Fibroblast of skin of right quadriceps (primary cell): ENCODE data around the gene ANKRD11.
"Not testable (repeated sequence)": the region's sequence is repeated elsewhere in the genome, so short reads cannot be mapped to it uniquely, and the experiment has no call there.

Experiments
- DNase-seq: peaks from one replicate; pipeline ENCODE4 v3.0.0-alpha.2; 2013

The ANKRD11 gene

GRCh38 chr16:89256651-89257254, 233.6 kb downstream of the ANKRD11 start:
- DNase-seq: peak; percentile 60

- DNase-seq: no peak
These were observed 236.6 kb downstream of the ANKRD11 start for GRCh38 chr16:89253548-89254287.

- no peak for DNase-seq
These were observed 242.0 kb downstream of the ANKRD11 start for GRCh38 chr16:89248196-89248982.

GRCh38 chr16:89247734-89248075, 242.7 kb downstream of the ANKRD11 start:
- not testable (repeated sequence) for DNase-seq

- DNase-seq: peak; percentile 72
These were observed 243.2 kb downstream of the ANKRD11 start for GRCh38 chr16:89246903-89247733.

GRCh38 chr16:89246383-89246902, 243.9 kb downstream of the ANKRD11 start:
- DNase-seq: no peak

- DNase-seq: no peak
These were observed 245.6 kb downstream of the ANKRD11 start for GRCh38 chr16:89244754-89245153.

GRCh38 chr16:89244264-89244663, 246.1 kb downstream of the ANKRD11 start:
- not testable (repeated sequence) for DNase-seq

- no peak for DNase-seq
These were observed 246.7 kb downstream of the ANKRD11 start for GRCh38 chr16:89243664-89244063.

GRCh38 chr16:89242795-89243200, 247.6 kb downstream of the ANKRD11 start:
- no peak for DNase-seq

GRCh38 chr16:89241187-89242007, 249.0 kb downstream of the ANKRD11 start:
- DNase-seq: peak; percentile 74

GRCh38 chr16:89237733-89238132, 252.6 kb downstream of the ANKRD11 start:
- DNase-seq: no peak

GRCh38 chr16:89233678-89234490, 256.5 kb downstream of the ANKRD11 start:
- DNase-seq: no peak

GRCh38 chr16:89232107-89232506, 258.3 kb downstream of the ANKRD11 start:
- no peak for DNase-seq

- DNase-seq: no peak
These were observed 260.1 kb downstream of the ANKRD11 start for GRCh38 chr16:89230255-89230654.

GRCh38 chr16:89224665-89225064, 265.7 kb downstream of the ANKRD11 start:
- DNase-seq: no peak

GRCh38 chr16:89222931-89223330, 267.4 kb downstream of the ANKRD11 start:
- no peak for DNase-seq

GRCh38 chr16:89221604-89222003, 268.8 kb downstream of the ANKRD11 start:
- no peak for DNase-seq

GRCh38 chr16:89219365-89219764, 271.0 kb downstream of the ANKRD11 start:
- DNase-seq: no peak
